ENCODE results near the gene CYTH4.

Gene CYTH4

DNA sequence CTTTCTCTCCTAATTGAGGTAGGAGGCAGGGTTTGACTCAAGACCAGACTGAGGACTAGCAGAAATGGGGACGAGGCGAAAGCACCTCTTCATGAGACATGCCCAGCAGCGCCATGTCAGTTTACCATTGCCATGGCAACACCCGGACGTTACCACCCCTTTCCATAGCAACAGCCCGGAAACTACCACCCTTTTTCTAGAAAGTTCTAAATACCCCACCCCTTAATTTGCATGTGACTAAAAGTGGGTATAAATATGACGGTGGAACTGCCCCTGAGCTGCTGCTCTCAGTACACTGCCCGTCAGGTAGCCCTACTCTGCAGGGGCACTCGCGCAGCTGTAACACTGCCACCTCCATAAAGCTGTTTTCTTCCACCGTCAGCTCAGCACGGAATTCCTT lies 32.3 kb upstream of the CYTH4 start:
- DNase-seq: peak; percentile 41

- peak; percentile 25 for DNase-seq
Observed at GRCh38 chr22:37251836-37252235, 30.5 kb upstream of the CYTH4 start.

DNA sequence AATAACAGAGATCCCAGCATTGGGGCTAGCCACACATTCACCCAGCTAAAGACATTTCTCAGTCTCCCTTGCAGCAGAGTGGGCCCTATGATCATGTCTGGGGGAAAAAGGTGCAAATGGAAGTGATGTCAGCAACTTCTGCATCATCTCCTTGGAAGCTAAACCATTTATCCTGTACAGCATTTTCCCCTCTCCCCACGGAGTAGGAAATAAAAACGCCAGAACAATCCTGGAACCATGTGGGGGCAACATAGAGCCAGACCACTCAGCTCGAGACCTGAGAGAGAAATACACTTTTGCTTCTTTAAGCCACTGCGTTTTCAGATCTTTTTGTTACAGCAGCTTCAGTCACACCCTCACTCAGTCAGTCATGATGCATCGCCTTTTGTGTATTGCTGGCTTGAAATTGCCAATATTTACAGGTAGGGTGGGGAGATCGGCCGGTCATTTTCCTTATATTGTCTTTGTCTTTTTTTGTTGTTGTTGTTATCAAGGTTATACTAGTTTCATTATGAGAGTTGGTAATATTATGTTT lies 29.1 kb upstream of the CYTH4 start:
- DNase-seq: peak; percentile 23

DNA sequence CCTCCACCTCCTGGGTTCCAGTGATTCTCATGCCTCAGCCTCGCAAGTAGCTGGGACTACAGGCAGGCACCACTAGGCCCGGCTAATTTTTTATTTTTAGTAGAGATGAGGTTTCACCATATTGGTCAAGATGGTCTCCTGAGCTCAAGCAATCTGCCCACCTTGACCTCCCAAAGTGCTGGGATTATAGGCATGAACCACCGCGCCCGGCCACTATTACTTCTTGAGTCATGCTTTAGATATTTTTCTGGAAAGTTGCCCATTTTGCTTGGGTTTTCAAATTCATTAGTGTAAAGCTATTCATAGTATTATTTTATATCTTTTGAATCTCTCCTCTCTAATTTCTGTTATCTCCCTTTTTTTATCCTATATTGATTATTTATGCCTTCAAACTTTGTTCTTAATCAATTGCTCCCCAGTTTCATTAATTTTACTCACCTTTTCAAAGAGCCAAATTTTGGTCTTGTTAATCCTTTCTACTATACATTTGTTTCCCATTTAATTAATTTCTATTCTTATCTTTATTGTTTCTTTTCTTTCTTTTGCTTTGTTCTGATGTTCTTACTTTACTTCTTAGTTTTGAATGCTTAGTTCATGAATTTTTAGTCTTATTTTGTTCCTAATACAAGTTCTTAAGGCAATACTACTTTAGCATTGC lies 28.0 kb upstream of the CYTH4 start:
- peak; percentile 33 for DNase-seq

GRCh38 chr22:37254867-37255233 lies 27.5 kb upstream of the CYTH4 start:
- no peak for DNase-seq

DNA sequence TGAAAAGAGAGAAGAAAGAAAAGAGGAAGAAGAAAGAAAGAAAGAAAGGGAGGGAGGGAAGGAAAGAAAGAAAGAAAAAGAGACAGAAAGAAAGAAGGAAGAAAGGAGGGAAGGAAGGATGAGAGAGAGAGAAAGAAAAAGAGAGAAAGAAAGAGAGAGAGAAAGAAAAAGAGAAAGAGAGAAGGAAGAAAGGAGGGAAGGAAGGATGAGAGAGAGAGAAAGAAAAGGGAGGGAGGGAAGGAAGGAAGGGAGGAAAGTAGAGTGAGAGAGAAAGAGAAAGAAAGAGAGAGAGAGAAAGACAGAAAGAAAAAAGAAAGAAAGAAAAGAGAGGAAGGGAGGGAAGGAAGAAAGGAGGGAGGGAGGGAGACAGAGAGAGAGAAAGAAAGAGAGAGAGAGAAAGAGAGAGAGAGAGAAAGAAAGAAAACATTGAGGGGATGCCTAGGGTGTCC lies 26.7 kb upstream of the CYTH4 start:
- DNase-seq: no peak

GRCh38 chr22:37256075-37256726 lies 26.1 kb upstream of the CYTH4 start:
- DNase-seq: peak; percentile 51

- DNase-seq: peak; percentile 30
Observed at GRCh38 chr22:37258005-37258752, 24.1 kb upstream of the CYTH4 start.

- peak; percentile 49 for DNase-seq
Observed at GRCh38 chr22:37258753-37259401, 23.4 kb upstream of the CYTH4 start.

DNA sequence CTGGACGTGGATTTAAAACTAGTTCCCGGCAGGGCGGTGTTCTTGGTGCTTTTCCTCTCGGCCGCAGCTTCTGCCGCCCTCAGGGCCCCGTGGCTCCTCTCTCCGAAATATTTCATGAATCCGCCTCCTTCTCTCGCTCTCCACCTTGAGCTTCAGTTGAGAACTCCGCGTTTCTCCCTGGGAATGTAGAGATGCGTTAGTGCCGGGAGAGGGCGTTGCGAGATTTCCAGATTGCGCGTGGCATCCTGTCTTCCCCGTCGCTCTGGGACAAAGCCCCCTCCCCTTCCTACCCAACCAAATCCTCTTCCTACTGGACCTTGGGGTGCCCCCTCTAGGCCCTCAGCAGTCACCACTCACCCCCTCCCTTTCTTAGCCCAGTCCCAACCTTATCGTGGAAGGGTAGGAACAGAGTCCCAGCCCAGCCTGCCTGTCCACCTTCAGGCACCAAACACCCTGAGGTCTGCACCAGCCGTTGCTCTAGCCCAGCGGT lies 22.7 kb upstream of the CYTH4 start:
- peak; percentile 56 for DNase-seq

GRCh38 chr22:37260155-37260795 lies 22.0 kb upstream of the CYTH4 start:
- peak; percentile 48 for DNase-seq

GRCh38 chr22:37260901-37261336 lies 21.4 kb upstream of the CYTH4 start:
- peak; percentile 82 for DNase-seq

DNA sequence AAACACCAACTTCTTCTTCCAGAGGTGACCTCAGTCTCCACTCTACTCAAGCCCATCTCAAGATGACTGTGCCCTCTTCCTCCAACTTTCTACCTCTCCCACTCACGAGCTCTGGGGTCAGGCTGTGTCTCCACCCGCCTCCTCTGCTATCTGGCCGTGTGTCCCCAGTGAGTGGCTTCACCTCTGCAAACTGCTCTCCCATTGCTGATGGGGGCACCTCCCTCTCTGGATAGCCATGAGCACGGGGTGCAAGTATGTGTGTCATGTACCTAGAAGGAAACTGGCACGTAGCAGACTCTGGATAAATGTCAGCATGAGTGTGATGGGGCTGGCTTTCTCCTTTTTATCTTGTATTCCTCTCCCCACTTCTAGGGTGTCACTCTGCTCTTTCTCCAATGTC lies 20.0 kb upstream of the CYTH4 start:
- DNase-seq: peak; percentile 47

- peak; percentile 42 for DNase-seq
Observed at GRCh38 chr22:37263966-37264887, 18.1 kb upstream of the CYTH4 start.

DNA sequence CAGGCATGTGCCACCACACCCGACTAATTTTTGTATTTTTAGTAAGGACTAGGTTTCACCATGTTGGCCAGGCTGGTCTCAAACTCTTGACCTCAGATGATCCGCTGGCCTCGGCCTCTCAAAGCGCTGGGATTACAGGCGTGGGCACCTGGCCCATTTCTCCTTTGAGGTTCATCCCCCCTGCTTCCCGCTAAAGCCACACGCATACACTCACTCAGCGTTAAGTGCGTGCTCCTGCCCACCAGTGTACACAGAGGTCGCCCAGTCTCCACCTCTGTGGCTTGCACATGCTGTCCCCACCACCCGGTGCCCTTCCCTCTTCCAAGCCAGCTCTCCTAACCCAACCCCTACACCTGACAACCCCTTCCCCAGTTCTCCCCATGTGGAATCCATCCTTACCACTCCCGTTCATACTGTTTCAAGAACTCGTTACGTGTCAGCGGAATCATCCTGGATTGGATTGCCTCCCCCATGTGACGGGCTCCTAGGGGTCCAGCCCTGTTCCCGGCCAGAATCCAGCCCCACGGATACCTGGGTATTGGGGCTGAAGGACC lies 15.7 kb upstream of the CYTH4 start:
- DNase-seq: no peak

DNA sequence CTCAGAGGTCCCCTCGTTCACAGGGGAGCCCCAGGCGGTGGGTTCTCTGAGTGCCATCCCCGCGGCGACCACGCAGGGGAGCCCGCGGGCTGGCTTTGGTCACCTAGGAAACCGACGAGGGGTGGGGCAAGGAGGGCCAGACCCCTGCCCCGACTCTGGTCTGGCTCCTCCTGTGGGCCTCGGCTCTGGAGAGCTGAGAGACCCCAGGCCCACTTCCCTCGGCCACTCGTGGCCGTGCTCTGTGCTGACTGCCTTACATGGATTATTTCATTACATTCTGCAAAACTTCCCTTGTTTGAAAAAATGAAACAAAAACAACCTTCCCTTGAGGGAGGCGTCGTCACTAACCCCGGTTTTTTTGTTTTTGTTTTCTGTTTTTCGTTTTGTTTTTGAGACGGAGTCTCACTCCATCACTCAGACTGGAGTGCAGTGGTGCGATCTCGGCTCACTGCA lies 15.1 kb upstream of the CYTH4 start:
- peak; percentile 89 for DNase-seq

DNA sequence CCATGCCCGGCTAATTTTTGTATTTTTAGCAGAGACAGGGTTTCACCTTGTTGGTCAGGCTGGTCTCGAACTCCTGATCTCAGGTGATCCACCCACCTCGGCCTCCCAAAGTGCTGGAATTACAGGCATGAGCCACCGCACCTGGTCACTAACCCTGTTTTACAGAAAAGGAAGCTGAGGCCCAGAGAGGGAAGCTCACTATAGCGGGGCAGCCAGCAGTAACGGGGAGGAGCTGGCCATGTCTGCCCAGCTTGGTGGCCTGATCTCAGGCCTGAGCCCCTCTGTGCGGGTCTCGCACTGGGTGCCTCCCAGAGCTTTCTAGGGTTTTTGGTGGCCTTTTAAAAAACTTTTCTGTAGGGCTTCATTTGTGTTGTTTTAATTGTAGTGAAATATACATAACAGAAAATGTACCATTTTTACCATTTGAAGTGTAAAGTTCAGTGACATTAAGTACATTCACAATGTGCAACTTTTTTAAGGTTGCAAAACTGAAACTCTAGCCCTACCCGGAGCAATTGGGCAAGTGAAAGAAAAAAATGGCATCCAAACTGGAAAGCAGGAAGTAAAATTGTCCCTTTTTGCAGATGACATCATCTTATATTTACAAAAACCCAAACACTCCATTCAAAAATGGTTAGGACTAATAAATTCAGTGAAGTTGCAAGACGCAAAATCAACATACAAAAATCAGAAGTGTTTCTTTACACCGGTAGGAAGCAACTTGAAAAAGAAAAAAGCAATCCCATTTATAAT lies 14.5 kb upstream of the CYTH4 start:
- no peak for DNase-seq

DNA sequence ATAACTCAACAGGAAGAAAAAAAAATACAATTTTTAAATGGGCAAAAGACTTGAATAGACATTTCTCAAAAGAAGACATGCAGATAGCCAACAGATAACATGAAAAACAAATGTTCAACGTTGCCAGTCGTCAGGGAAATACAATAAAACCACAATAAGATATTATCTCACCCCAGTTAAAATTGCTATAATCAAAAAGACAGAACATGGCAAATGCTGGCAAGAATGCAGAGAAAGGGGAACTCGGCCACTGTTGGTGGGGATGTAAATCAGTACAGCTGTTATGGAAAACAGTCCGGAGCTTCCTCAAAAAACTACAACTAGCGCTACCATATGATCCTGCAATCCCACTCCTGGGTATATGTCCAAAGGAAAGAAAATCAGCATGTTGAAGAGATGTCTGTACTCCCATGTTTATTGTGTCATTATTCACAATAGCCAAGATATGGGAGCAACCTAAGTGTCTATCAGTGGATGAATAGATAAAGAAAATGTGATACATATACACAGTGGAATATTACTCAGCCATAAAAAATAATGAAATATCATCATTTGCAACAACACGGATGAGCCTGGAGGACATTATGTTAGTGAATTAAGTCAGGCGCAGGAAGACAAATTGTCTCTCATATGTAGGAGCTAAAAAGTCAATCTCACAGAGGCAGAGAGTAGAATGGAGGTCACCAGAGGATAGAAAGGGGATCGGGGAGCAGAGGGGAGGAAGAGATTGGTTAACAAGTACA lies 12.2 kb upstream of the CYTH4 start:
- no peak for DNase-seq

GRCh38 chr22:37270928-37271650 lies 11.2 kb upstream of the CYTH4 start:
- DNase-seq: no peak

Data from activated CD8-positive, alpha-beta memory T cell treated with anti-CD3 and anti-CD28 coated beads, Interleukin-2, amount 50 U/mL, for 48 hours (primary cell).